Ishikawa (cell line): ENCODE data around the gene PLCB4.

ENCODE experiments used
- CEBPB ChIP-seq: IDR thresholded peaks from 2 replicates; pipeline ENCODE4 v1.6.1; 2012
- CREB1 ChIP-seq: IDR thresholded peaks from 2 replicates; pipeline ENCODE4 v1.6.1; 2012; ENCODE audit warnings: low read depth
- EGR1 ChIP-seq: IDR thresholded peaks from 2 replicates; pipeline ENCODE4 v1.6.1; 2012
- EP300 ChIP-seq: IDR thresholded peaks from 2 replicates; pipeline ENCODE4 v1.6.1; 2012; ENCODE audit warnings: borderline replicate concordance
- FOXM1 ChIP-seq: IDR thresholded peaks from 2 replicates; pipeline ENCODE4 v1.6.1; 2012; ENCODE audit warnings: low read depth, borderline replicate concordance
- MAX ChIP-seq: IDR thresholded peaks from 2 replicates; pipeline ENCODE4 v1.6.1; 2012
- REST ChIP-seq: IDR thresholded peaks from 2 replicates; pipeline ENCODE4 v1.6.1; 2012; ENCODE audit warnings: low read depth, mild to moderate bottlenecking
- TAF1 ChIP-seq: IDR thresholded peaks from 2 replicates; pipeline ENCODE4 v1.6.1; 2012; ENCODE audit warnings: low read depth, mild to moderate bottlenecking
- TCF12 ChIP-seq: IDR thresholded peaks from 2 replicates; pipeline ENCODE4 v1.6.1; 2012; ENCODE audit warnings: low read depth
- TEAD4 ChIP-seq: IDR thresholded peaks from 2 replicates; pipeline ENCODE4 v1.6.1; 2012
- YY1 ChIP-seq: IDR thresholded peaks from 2 replicates; pipeline ENCODE4 v1.6.1; 2012; ENCODE audit warnings: low read depth
- ZBTB7A ChIP-seq: IDR thresholded peaks from 2 replicates; pipeline ENCODE4 v1.6.1; 2012; ENCODE audit warnings: low read depth
- TF ChIP-seq, protein P1 (sequence below): IDR thresholded peaks from 2 replicates; pipeline ENCODE4 v1.6.1; 2012

- TF ChIP-seq CREB1 (no peak), CEBPB (no peak), FOXM1 (no peak), EP300 (no peak), MAX (no peak), TCF12 (no peak), ZBTB7A (no peak), YY1 (no peak), EGR1 (no peak), TAF1 (no peak), REST (no peak), TEAD4 (no peak)
- TF ChIP-seq, protein P1, sequence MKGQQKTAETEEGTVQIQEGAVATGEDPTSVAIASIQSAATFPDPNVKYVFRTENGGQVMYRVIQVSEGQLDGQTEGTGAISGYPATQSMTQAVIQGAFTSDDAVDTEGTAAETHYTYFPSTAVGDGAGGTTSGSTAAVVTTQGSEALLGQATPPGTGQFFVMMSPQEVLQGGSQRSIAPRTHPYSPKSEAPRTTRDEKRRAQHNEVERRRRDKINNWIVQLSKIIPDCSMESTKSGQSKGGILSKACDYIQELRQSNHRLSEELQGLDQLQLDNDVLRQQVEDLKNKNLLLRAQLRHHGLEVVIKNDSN = no peak
These were observed 192.9 kb downstream of the PLCB4 start for GRCh38 chr20:9261781-9262180.
